Activated T-helper 17 cell treated with anti-CD3 and anti-CD28 coated beads, Interleukin-2, amount 50 U/mL, for 72 hours (primary cell): ENCODE results near the gene ROBO1. TPM values are rescaled to one million over a fixed set of nuclear protein-coding genes. Genes with fewer than 3 reads are reported as not detected.

ENCODE experiments used
- ATAC-seq: fragments of 150-1000 bp; cut with Tn5 transposase; replicated peaks from 2 replicates; pipeline ENCODE4 v1.10.0; 2021; ENCODE audit warnings: mild to moderate bottlenecking, moderate library complexity
- H3K27ac Mint-ChIP-seq: one replicate; pipeline ENCODE4 v1.8.0; 2022; ENCODE audit warnings: mixed read lengths
- H3K27me3 Mint-ChIP-seq: one replicate; pipeline ENCODE4 v1.8.0; 2022; ENCODE audit warnings: mixed read lengths
- H3K36me3 Mint-ChIP-seq: one replicate; pipeline ENCODE4 v1.8.0; 2022; ENCODE audit warnings: low read depth, mild to moderate bottlenecking, mixed read lengths
- H3K4me1 Mint-ChIP-seq: one replicate; pipeline ENCODE4 v1.8.0; 2022; ENCODE audit warnings: mixed read lengths
- H3K4me3 Mint-ChIP-seq: one replicate; pipeline ENCODE4 v1.8.0; 2022; ENCODE audit warnings: mild to moderate bottlenecking, mixed read lengths
- H3K9me3 Mint-ChIP-seq: one replicate; pipeline ENCODE4 v1.8.0; 2022; ENCODE audit warnings: mixed read lengths
- total RNA-seq, 2 donors: library from RNA; stranded (reverse); gene quantifications; one replicate each; pipeline ENCODE4 v1.2.3, GENCODE V29; 2022

Gene ROBO1
- total RNA-seq, 2 donors from 2014 or later = not detected

DNA sequence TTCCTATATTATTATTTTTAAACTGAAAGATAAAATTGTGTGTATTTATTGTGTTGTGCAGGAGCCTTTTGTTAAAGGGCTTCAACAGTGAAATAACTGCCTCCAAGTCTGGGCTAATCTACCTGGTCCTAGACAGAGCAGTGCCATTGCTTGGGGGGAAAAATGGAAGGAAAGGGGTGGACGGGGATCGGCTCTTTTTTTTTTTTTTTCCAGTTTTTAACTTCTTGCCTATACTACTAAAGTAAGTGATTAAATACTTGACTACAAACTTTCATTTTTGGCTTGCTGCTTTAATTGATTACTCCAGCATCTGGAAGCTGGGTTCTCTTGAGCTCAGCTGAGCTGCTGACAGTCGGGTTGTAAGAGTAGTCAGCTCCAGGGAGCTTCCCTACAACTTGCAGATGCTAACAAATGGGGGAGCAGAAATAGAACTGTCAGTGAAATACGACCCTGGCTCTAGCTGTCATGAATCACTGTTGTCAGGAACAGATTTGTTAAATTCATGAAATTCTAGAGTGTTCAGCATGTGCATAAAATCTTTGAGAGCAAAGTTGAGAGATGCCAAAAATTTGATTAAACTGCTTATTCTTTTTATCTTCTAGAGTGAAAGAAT, 276.7 kb downstream of the ROBO1 start:
- H3K4me1 Mint-ChIP-seq = no peaks in the 10 kb centered on the region
- H3K27me3 Mint-ChIP-seq = no peaks in the 10 kb centered on the region
- no peaks in the 10 kb centered on the region for H3K36me3 Mint-ChIP-seq
- no peak overlapping the region for H3K27ac Mint-ChIP-seq
- H3K9me3 Mint-ChIP-seq = no peaks in the 10 kb centered on the region
- no peak for ATAC-seq
- H3K4me3 Mint-ChIP-seq = no peak overlapping the region

DNA sequence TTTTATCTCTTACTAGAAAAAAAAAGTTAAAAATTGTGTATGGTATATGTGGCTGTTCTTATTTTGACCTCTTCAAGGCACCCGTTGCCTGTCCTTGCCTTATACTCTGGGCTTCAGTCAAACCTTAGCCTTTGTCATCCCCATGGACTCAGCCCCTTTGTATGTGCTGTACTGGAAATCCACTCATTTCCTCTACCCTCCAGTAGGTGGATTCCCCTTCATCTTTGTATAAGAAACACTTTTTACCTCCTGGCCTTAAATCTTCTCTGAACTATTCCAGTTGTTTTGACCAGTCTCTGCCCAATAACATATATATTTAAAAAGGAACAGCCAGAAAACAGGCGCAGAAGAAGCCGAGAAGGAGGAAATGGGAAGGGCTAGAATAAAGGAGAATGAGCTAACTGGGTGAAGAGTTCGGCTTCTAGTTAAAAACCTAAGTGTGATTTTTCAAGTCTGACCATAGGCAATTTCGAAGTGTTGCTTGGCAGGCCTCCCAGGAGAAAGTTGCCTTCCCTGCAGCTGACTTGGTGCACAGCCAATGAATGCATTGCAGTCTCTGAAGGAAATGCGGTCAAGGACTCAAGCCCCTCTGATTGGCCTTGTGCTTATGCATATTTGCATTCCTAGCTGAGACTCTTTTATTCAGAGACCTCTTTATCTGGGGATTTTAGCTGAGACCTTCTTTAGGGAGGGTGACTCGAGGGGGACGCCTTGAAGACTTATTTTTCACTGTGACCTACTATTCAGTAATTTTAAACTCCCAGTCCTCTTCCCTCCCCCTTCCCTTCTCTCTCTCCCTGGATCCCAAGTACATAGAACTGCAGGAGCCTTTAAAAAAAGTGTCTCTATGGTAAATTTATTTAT, 277.4 kb downstream of the ROBO1 start:
- no peaks in the 10 kb centered on the region for H3K36me3 Mint-ChIP-seq
- no peak overlapping the region for H3K4me3 Mint-ChIP-seq
- H3K27me3 Mint-ChIP-seq = no peaks in the 10 kb centered on the region
- H3K27ac Mint-ChIP-seq = no peak overlapping the region
- ATAC-seq = no peak
- no peaks in the 10 kb centered on the region for H3K9me3 Mint-ChIP-seq
- H3K4me1 Mint-ChIP-seq = no peaks in the 10 kb centered on the region

DNA sequence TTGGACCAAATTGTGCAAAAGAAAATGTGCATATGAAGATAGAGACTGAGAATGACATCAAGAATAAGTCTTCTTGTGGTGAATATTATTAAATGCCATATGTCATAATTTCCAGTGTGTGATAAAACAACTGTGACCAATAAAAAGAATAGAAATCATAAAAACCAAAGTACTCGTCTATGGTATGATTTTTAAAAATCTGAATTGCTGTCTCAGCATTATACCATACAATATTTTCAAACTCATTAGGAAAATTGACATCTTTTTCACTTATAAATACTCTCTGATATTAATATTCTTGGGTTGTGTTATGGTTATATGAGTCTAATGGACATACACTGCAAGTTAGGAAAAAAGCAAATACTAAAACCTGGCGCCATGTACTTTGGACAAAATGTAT, 279.4 kb downstream of the ROBO1 start:
- ATAC-seq = no peak
- H3K4me1 Mint-ChIP-seq = no peaks in the 10 kb centered on the region
- no peak overlapping the region for H3K4me3 Mint-ChIP-seq
- H3K27ac Mint-ChIP-seq = no peak overlapping the region
- H3K27me3 Mint-ChIP-seq = no peaks in the 10 kb centered on the region
- H3K9me3 Mint-ChIP-seq = no peaks in the 10 kb centered on the region
- H3K36me3 Mint-ChIP-seq = no peaks in the 10 kb centered on the region

DNA sequence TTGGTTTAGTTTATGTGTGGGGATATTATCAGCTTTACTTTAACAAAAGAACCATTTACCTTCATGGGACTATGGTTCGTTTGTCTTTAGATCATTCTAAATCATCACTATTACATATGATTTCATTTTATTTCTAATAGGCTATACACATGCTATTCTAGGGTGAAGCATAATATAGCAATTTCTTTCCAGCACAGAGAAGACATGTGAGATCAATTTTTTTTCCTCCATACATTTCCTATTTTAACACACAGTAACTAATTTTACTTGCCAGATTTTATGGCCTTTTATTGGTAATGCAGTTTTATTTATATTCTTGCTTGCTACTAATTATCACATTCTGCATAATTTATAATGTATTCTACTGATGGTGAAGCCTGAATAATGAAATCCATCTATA, 287.1 kb downstream of the ROBO1 start:
- Mint-ChIP-seq H3K9me3 (peaks cover 3% of the 10 kb centered on the region), H3K27ac (no peak overlapping the region)
- no peak for ATAC-seq

DNA sequence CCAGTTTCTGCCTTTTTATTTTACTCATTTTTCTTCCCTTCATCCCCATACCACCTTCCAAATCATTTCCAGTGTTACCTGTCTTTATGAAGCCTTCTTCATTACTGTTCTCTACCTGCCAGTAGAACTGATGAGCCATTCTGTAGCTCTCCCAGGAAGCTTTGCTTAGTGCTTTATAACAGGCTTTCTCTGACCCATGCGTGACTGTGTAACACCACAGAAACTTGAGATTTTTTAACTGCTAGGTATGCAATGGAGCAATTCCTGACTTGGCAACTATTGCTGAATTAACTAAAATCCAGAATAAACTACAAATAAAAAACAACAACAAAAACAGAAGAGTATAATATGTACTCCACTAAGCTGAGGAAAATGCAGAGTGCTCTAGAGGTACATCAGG, 289.2 kb downstream of the ROBO1 start:
- Mint-ChIP-seq H3K27me3 (no peaks in the 10 kb centered on the region), H3K27ac (no peak overlapping the region), H3K9me3 (peaks cover 3% of the 10 kb centered on the region), H3K4me1 (no peaks in the 10 kb centered on the region), H3K36me3 (no peaks in the 10 kb centered on the region), H3K4me3 (no peak overlapping the region)
- ATAC-seq = no peak

More for the DNA sequence above, 287.1 kb downstream of the ROBO1 start:
- no peaks in the 10 kb centered on the region for H3K4me1 Mint-ChIP-seq
- H3K36me3 Mint-ChIP-seq = no peaks in the 10 kb centered on the region
- H3K27me3 Mint-ChIP-seq = no peaks in the 10 kb centered on the region
- H3K4me3 Mint-ChIP-seq = no peak overlapping the region

DNA sequence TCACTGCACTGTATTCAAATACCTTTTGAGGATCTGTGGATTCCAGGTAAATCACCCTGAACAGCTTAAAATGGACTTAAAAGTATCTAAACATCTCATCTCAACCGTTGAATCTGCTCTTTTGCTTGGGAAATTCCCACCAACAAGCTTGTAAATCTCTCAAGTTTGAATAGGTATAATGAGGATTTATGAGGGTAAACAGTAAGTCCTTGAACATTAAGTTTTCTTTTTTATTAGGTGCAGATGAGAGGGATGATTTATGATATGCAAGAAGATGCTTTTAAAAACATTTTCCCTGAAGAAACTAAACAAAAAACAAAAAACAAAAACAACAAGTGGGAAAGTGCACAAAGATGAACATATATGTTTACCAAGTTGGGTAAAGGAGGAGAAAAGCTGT, 290.6 kb downstream of the ROBO1 start:
- Mint-ChIP-seq H3K9me3 (no peaks in the 10 kb centered on the region), H3K27me3 (no peaks in the 10 kb centered on the region), H3K4me1 (no peaks in the 10 kb centered on the region), H3K27ac (no peak overlapping the region), H3K36me3 (no peaks in the 10 kb centered on the region), H3K4me3 (no peak overlapping the region)
- no peak for ATAC-seq

DNA sequence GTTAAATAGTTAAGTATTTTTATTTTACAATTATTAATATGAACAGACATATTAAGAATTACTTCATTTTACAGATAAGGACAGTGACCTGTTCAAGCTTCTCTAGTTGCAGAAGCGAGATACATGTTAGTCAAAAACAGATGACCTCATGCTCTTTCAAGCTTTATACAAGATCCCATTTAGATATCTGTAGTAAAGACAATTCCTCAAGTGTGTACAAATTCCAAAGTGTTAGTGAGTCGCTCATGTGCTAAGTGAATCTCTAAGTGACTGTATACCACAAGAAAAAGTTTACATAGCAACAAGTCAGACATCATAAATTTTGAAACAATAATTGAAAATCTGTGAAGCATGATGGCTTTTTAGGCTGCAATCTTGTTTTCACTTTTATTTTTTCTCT, 293.8 kb downstream of the ROBO1 start:
- Mint-ChIP-seq H3K4me1 (no peaks in the 10 kb centered on the region), H3K36me3 (no peaks in the 10 kb centered on the region), H3K27ac (no peak overlapping the region), H3K4me3 (no peak overlapping the region), H3K9me3 (no peaks in the 10 kb centered on the region), H3K27me3 (no peaks in the 10 kb centered on the region)
- ATAC-seq = no peak

DNA sequence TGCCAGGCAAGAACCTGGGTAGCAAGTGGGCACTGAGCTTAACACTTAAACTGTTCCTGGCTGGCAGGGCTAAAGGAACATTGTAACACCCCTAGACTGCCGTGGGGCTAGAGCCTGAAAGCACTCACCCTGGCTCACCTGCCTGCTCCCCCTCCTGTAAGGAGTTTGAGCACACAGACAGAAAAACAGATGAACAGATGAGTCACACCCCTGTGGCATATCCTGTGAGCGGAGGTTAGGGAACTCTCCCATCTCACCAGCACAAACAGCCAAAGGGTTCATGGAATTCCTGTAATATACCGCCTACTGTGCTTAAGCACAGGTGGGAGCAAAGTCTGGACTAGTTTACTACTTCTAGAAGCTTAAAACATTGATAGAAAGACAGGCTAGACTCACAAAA, 300.1 kb downstream of the ROBO1 start:
- H3K4me1 Mint-ChIP-seq = no peaks in the 10 kb centered on the region
- H3K27me3 Mint-ChIP-seq = no peaks in the 10 kb centered on the region
- no peaks in the 10 kb centered on the region for H3K36me3 Mint-ChIP-seq
- H3K27ac Mint-ChIP-seq = no peak overlapping the region
- no peak overlapping the region for H3K4me3 Mint-ChIP-seq
- no peak for ATAC-seq
- H3K9me3 Mint-ChIP-seq = peaks cover 9% of the 10 kb centered on the region

DNA sequence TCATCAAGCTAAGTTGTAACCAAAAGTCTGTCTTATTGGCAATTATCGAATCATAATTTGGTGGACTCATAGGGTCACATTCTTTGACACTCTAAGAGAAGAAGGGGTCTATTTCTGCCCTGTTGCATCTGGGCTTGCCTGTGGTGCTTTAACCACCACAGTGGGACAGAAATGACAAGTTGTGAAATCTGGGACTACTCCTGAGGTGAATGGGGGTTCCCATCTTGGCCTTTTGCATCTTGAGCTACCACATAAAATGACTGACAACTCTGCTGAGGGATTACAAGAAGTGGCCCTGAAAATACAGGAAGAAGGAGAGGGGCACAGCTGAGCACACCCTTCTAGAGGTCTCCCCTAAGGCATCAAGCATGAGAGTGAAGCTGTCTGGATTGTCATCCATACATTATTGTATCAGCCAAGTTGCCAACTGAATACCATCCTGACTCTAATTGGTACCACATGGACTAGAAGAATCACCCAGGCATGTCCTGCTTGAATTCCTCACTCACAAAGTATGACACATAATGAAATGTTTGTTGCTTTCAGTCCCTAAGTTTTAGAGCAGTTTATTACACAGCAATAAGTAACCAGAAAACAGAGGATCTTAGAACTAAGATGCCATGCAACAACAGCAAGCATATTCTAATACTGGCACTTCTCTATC, 306.5 kb downstream of the ROBO1 start:
- ATAC-seq = no peak
- no peak overlapping the region for H3K27ac Mint-ChIP-seq
- H3K9me3 Mint-ChIP-seq = peaks cover 14% of the 10 kb centered on the region
- no peaks in the 10 kb centered on the region for H3K36me3 Mint-ChIP-seq
- H3K27me3 Mint-ChIP-seq = no peaks in the 10 kb centered on the region
- no peak overlapping the region for H3K4me3 Mint-ChIP-seq
- no peaks in the 10 kb centered on the region for H3K4me1 Mint-ChIP-seq

DNA sequence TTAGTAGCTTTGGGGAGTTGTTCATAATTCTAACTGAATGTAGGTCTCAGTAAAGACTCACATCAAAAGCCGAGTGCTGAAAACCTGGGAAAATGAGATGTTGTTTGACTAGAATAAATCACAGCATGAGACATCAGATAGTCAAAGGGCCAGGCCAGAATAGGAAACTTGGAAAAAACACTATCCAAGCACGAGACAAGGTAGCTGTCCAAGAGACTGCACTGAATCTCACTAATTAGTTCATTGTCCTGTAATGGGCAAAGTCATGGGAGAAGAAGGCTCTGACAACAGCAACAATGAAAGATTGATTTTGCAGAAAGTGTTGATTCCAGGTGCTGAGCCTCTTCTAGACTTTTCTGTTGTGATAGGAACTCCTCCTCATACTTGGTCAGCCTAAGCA, 314.2 kb downstream of the ROBO1 start:
- Mint-ChIP-seq H3K9me3 (peaks cover 15% of the 10 kb centered on the region), H3K36me3 (no peaks in the 10 kb centered on the region), H3K27ac (no peak overlapping the region), H3K4me1 (no peaks in the 10 kb centered on the region), H3K4me3 (no peak overlapping the region), H3K27me3 (no peaks in the 10 kb centered on the region)
- ATAC-seq = no peak

DNA sequence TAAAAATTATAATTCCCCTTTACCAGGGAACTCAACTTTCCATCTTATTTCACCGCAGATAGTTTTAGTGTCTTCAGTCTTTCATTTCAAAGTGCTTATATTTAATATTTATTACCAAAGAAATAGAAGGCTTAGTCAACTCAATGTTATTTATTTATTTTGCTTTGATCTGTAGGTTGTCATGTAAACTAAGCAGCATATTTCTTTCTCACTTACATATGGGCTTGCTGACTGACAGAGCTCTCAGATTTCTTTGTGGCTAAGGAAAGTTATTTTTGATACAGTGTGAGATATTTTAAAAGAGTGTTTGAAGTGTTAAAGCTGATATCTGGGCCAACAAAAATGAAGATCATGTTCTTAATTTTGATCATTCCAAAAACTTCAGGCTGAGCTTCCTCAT, 331.4 kb downstream of the ROBO1 start:
- H3K36me3 Mint-ChIP-seq = no peaks in the 10 kb centered on the region
- no peaks in the 10 kb centered on the region for H3K4me1 Mint-ChIP-seq
- ATAC-seq = no peak
- H3K9me3 Mint-ChIP-seq = peaks cover 15% of the 10 kb centered on the region
- H3K4me3 Mint-ChIP-seq = no peak overlapping the region
- H3K27me3 Mint-ChIP-seq = no peaks in the 10 kb centered on the region
- H3K27ac Mint-ChIP-seq = no peak overlapping the region

DNA sequence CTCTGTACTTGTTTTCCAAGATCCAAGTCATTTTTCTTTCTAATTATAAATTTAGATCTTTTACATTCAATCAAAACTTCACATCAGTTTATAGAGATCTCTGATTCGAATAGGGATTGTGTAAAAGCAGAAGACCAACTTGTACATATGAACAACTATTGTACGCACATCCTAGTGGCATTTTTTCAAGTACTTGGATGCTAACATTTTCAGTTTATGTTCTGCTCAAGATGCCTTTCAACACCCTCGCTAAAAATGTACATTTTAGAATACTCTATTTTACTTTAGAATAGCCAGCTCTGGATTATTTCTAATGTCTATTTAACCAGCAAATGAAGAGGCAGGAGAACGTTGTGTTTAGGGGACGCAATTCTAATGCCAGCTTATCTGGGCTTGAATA, 340.7 kb downstream of the ROBO1 start:
- H3K4me1 Mint-ChIP-seq = no peaks in the 10 kb centered on the region
- ATAC-seq = no peak
- H3K36me3 Mint-ChIP-seq = no peaks in the 10 kb centered on the region
- no peak overlapping the region for H3K4me3 Mint-ChIP-seq
- no peaks in the 10 kb centered on the region for H3K27me3 Mint-ChIP-seq
- H3K9me3 Mint-ChIP-seq = peaks cover 6% of the 10 kb centered on the region
- H3K27ac Mint-ChIP-seq = no peak overlapping the region

DNA sequence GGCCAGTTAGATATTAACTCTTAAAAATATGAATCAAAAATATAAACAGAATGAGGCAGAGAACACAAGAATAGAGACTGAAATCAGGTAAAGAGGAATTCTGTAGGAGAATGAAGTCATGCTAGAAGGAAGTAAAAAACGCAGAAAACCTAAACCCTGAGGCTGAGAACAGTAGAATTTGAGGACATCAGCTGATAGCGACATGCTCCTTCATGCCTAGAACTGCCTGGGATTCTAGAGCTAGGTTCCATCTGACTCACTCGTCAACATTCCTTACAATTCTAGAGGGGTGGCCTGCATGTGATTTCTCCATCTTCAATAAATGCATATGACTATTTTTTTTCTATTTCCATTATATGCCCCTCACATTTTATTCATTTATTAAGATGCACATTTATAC, 343.0 kb downstream of the ROBO1 start:
- H3K9me3 Mint-ChIP-seq = peaks cover 10% of the 10 kb centered on the region
- no peaks in the 10 kb centered on the region for H3K27me3 Mint-ChIP-seq
- no peaks in the 10 kb centered on the region for H3K4me1 Mint-ChIP-seq
- no peaks in the 10 kb centered on the region for H3K36me3 Mint-ChIP-seq
- ATAC-seq = no peak
- no peak overlapping the region for H3K4me3 Mint-ChIP-seq
- no peak overlapping the region for H3K27ac Mint-ChIP-seq

DNA sequence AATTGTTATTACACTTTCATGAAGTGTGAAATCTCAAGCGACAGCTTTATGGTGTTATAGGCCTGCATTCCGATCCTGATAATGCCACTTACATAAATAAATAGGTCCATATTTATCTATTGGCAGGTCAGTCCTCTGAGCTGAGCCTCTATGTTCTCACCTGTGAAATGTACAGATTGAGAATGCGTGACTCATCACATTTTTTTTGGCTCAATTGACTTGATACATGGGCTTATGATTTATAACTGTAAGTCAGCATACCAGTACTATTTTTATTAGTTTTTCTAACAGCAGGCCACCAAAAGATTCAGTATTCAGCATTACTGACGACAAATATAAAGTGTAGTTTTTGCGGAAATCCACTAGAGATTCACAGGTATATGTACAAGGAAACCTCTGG, 344.4 kb downstream of the ROBO1 start:
- H3K36me3 Mint-ChIP-seq = no peaks in the 10 kb centered on the region
- H3K27ac Mint-ChIP-seq = no peak overlapping the region
- no peak for ATAC-seq
- H3K9me3 Mint-ChIP-seq = peaks cover 13% of the 10 kb centered on the region
- no peaks in the 10 kb centered on the region for H3K27me3 Mint-ChIP-seq
- H3K4me1 Mint-ChIP-seq = no peaks in the 10 kb centered on the region
- H3K4me3 Mint-ChIP-seq = no peak overlapping the region

DNA sequence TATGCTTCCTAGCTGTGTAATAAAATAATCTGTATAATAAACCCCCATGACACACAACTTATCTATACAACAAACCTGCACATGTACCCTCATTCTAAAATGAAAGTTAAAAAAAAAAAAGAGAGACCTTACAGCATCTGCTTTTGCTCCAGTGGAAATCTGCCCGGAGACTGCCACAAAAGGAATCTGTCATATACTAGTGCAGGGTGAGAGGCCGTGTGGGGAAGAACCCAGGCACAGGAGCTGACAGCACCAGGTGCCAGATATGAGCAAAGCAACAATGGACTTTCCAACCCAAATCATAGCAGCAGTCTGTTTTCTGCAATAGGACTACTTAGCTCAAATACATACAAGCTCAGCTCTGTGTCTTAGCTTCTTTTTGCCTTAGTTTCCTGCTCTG, 346.5 kb downstream of the ROBO1 start:
- no peak for ATAC-seq
- Mint-ChIP-seq H3K27ac (no peak overlapping the region), H3K4me1 (no peaks in the 10 kb centered on the region), H3K4me3 (no peak overlapping the region), H3K36me3 (no peaks in the 10 kb centered on the region), H3K9me3 (peaks cover 17% of the 10 kb centered on the region), H3K27me3 (no peaks in the 10 kb centered on the region)
